Activated CD8-positive, alpha-beta memory T cell treated with anti-CD3 and anti-CD28 coated beads, Interleukin-2, amount 50 U/mL, for 24 hours (primary cell): ENCODE data around the gene ZNF304.
A peak's percentile ranks its signal among the peaks of the same experiment; 100 is the strongest.

Experiments
- DNase-seq: peaks from one replicate; pipeline ENCODE4 v3.0.0-alpha.2; 2020; ENCODE audit errors: extremely low read depth

The ZNF304 gene

GRCh38 chr19:57350877-57351805 is at the start of gene ZNF304:
TSS of gene ZNF304 (plus strand) at chr19:57351271. CDS start at chr19:57351665, 394 bp downstream.
- DNase-seq, result peak; percentile 65

GRCh38 chr19:57302020-57302465 is 49.0 kb upstream of the ZNF304 start:
- DNase-seq, result no peak

DNA sequence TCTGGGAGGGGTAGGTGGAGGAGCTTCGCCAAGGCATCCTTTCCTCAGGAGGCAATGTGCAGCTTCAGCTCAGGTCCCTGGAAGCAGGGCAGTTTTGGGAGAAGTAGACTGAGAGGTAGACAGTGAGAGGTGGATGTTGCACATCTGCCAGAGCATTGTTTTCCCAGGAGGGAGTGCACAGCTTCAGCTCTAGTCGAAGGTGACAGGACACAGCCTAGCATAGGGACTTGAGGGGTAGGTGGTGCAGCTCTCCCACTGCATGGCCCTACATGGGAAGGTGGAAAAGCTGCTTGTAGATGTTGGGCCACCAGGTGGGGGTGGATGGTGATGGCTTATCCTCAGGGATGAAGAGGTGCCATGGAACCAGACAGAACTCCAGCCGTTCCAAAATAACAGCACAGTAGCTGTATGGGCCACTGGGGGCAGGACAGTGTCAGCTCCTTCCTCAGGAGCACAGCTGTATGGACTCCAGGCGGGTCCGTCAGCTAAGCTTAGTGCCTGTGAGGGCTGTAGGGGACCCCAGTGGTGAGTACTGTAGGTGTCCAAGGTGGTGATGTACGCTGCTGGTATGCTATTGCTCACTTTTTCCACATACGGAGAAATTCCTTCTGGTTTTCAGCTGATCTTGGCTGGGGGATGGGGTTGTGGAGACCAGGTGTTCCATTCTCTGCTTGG is 48.2 kb upstream of the ZNF304 start:
- no peak for DNase-seq

DNA sequence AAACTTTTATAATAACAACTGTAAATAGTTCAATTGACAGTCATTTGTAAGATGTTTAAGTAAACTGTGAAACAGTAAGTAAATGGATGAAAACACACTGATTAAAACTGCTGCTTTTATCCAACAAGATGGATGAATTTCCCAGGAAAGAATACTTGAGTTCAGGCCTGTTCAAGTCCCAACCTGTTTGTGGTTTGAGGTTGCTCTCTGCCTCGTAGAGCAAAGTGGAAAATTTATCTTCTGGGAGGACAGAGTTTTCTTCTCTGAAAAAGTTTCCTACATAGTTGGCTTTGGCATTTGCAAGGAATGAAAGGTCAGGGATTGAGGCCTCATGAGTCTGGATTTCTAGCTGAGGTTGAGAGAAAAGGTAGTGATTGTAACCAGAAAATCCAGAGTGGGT is 46.0 kb upstream of the ZNF304 start:
- DNase-seq, result no peak

DNA sequence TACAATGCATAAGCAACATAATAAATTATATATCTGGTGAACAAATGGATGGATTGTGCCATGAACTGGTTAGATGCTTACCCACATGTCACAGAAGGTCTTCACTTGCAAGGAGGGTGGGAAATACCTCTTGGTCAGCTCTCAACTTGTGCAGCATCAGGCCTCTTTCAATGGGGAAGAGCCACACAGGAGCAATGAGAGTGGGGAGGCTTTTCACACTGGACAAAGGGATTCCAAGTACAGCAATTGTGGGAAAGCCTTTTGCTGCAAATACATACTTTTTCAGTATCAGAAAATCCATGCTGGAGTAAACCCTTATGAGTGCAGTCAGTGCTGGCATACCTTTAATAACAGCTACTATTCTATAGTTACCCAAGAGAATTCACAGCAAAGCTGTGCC is 42.6 kb upstream of the ZNF304 start:
- no peak for DNase-seq

GRCh38 chr19:57310792-57311191 is 40.3 kb upstream of the ZNF304 start:
- DNase-seq, result no peak

GRCh38 chr19:57314146-57314545 is 36.9 kb upstream of the ZNF304 start:
- no peak for DNase-seq

DNA sequence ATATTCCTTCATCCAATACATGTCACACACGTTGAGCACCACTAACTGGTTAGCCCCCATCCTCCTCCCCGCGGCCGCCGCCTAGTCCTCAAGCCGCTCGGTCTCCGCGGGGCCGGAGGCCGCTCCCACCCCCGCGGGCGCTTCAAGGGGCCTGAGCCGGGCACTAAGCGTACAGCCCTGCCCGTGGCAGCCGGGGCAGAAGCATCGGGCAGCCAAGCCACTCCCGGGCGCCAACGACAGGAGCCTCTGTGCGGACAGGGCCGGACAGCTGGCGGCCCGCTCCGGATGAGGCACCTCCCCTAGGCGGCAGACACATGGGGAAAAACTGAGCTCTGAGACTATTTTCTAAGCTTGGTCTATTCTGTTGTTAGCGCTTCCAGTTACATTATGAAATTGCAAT is 33.6 kb upstream of the ZNF304 start:
- DNase-seq, result no peak

- no peak for DNase-seq
Measured at GRCh38 chr19:57319869-57320179, 31.2 kb upstream of the ZNF304 start.

DNA sequence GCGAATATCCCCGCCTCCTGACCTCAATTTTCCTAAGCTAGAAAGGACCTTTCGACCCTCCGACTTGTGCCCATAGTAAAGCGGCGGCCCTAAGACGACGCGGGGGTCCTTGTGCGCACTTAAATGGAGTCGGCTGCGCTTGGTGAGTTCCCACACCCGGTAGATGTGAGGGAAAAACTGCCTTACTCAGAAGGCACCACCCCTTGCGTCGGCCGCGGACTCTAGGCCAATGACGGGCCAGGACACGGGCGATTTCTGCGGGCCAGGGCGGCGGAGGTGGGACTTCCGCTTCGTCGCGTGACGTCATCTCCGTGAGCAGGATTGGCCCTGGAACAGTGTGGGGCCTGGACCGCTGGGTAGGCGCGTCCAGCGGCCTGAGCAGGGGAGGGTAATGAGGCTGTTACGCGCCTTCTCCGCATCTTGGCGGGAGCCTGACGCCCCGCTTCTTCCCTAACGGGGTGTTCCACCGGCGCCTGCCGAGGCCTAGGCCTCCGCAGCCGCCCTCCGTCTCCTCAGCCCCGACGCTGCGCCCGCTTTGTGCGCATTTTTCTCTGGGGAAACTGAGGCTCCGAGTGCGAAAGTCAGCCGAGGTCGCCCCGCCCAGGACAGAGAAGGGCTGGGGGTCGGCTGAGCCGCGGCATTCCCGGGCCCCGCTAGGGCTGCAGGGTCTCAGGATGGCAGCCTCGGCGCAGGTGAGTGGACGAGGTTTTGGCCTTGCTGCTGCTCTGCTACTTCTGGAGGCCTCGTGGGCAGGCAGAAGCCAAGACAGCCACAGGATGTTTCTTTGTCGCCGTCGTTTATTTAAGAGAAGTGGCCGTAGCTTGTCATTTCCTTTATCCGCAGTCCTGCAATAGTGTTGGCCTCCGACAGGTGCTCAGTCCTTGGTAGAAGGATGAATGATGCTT is 30.6 kb upstream of the ZNF304 start, which contains the start of gene ZNF543:
TSS of gene ZNF543 (plus strand) at position 293 of the 905 bp plus-strand sequence. CDS start at position 675, 382 bp downstream.
- peak; percentile 85 for DNase-seq

- DNase-seq, result no peak
Measured at GRCh38 chr19:57321116-57321515, 30.0 kb upstream of the ZNF304 start.

GRCh38 chr19:57321751-57322150 is 29.3 kb upstream of the ZNF304 start:
- no peak for DNase-seq

DNA sequence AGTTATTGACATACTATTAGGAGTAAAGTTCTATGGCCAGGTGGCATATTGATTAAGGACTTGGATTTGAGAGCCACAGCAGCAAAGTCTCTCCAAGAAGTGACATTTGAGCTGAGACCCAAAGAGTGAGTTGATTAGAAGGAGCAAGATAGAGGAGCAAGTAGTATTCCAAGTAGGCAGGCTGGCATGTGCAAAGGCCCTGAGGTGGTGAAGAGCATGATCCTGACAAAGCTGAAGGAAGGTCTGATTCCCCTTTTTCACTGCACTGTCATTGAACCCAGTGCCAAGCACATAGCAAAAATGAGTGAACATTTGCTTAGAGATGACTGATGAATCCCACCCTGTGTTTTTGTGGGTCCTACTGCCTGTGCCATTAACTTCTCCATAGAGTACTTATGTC is 26.1 kb upstream of the ZNF304 start:
- DNase-seq, result no peak

- DNase-seq, result no peak
Measured at GRCh38 chr19:57327993-57328392, 23.1 kb upstream of the ZNF304 start.

DNA sequence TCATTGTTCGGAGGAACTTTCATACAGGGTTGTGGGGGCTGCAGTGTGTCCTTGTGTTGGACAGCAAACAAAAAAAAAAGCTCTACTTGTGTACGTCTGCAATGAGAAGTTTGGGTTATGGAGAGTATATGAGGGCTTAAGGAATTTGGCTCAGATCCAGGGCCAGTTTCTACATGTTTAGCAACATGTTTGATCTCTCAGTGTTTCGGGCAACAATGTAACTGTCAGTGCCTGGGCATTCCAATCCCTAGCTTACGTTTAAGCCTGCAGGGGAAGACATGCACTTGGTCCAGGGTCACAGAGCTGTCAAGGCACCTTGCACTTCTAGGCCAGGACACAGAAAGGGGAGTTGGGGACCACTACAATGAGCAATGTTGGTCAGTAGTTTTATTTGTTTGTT is 16.9 kb upstream of the ZNF304 start:
- no peak for DNase-seq

DNA sequence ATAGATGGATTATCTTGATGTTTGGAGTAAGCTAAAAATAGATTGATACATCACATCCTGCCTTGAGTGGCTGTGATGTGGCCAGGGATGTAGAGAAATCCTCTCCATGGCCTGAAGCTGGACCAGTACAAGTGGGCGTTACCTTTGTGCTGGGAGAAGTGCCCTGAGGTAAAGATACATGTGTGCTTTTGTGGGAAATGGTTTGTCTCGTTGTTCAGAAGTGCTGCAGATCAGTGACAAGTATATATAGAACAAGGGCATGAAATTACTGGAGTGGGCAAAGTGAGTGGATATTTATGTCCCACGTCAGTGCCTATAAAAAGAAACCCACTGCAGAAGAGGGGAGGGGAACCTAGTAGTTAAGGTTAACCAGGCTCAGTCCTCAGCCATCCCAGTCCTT is 12.2 kb upstream of the ZNF304 start:
- no peak for DNase-seq

- DNase-seq, result no peak
Measured at GRCh38 chr19:57342582-57342981, 8.5 kb upstream of the ZNF304 start.

DNA sequence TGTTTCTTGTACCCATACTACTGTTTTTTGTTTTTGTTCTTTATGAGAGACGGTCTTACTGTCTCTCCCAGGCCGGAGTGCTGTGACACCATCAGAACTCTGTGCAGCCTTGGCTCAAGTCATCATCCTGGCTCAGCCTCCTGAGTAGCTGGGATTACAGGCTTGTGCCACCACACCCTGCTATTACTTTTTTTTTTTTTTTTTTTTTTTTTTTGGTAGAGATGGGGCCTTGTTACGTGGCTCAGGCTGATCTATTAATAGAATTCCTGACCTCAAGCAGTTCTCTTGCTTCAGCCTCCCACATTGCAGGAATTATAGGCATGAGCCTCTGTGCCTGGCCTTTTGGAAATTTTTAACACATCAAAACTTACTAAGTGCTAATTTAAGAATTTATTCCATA is 2.9 kb upstream of the ZNF304 start:
- no peak for DNase-seq

DNA sequence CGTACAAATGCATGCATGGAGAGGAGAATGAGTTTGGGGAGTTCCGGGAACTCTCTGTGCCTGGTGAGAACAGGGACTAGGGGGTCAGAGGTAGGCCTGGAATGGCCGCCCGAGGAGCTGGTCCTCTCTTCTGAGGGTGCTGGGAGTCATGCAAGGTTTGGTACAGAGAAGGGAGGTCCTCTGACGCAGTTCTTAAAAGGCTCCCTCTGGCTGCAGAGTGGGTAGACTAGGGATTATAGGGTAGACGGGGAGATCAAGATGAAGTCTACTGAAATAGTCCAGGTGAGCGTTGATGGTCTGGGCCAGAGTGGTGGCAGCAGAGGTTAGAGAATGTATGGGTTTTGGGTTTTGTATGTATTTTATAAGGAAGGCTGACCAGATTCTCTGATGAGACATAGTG is 796 bp downstream of the ZNF304 start:
- no peak for DNase-seq

DNA sequence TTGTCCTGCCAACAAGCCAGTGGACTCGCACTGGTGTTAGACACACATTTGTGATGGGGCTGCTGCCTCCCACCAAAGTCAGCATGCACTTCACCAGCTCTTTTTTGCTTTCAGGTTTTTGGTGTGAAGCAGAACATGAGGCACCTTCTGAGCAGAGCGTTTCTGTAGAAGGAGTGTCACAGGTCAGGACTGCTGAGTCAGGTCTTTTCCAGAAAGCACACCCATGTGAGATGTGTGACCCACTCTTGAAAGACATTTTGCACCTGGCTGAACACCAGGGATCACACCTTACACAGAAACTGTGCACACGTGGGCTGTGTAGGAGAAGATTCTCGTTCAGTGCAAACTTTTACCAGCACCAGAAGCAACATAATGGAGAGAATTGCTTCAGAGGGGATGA is 4.8 kb downstream of the ZNF304 start:
- no peak for DNase-seq

GRCh38 chr19:57357406-57357805 is 6.3 kb downstream of the ZNF304 start:
- no peak for DNase-seq

DNA sequence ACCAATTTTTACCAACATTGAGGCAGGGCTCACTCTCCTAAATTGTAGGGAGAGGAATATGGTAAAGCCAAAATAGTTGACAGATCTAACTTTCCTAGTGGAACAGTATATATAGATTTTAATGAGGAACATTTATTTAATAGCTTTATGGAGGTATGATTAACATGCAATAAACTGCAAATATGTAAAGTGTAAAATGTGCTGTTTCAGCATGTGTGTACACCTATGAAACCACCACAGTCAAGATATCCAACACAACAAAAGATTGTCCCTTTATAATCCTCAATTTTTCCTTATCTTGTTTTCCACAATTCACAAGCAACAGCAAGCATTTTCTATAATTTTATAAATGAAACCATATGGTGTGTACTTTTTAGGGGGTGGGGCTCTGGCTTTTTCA is 8.2 kb downstream of the ZNF304 start:
- DNase-seq, result no peak
